H1 (cell line): ENCODE results near the gene IGFBP1. TPM values are rescaled to one million over a fixed set of nuclear protein-coding genes. Genes with fewer than 3 reads are reported as not detected.

Source experiments
- CBX8 ChIP-seq: fragments of 300-800, 300-1000 bp; sonication (generic); IDR thresholded peaks from 2 replicates; pipeline ENCODE4 v1.7.1; 2016; ENCODE audit warnings: low read depth, low read length, borderline replicate concordance
- MAFK ChIP-seq: IDR thresholded peaks from 2 replicates; pipeline ENCODE4 v1.6.1; 2012; ENCODE audit warnings: low read depth, mild to moderate bottlenecking, improper control_type of control experiment, low read length
- POU5F1 ChIP-seq: IDR thresholded peaks from 2 replicates; pipeline ENCODE4 v1.6.1; 2011; ENCODE audit warnings: low read depth, mild to moderate bottlenecking, low read length, moderate library complexity
- polyA plus RNA-seq, 7 experiments: library from polyadenylated mRNA; depleted of rRNA in 3 of 7; stranded (reverse) in 5 of 7; unstranded in 2 of 7; fragments of >200 nt in 5 of 7; fragments of 200-250 nt in 2 of 7; gene quantifications; 1 replicate in 5 of 7; 2 replicates in 1 of 7; 4 replicates in 1 of 7; pipeline versions ENCODE4 v1.2.1 to v1.2.3, GENCODE V29; 2011 to 2013; ENCODE audit warnings: missing spikeins in 2 of 7, mixed read lengths in 2 of 7
- total RNA-seq: library from RNA; stranded (reverse); fragmentation: NEBNext Ultra II Directional; extraction: Animal tissue kit (Norgen Biotek cat#: 25700); gene quantifications from 2 replicates; pipeline ENCODE4 v1.2.1, GENCODE V29; 2021
- TF ChIP-seq, protein P1 (sequence below): IDR thresholded peaks from 2 replicates; pipeline ENCODE4 v1.6.1; 2011; ENCODE audit warnings: low read length, improper control_type of control experiment
- TF ChIP-seq, protein P2 (sequence below): IDR thresholded peaks from 2 replicates; pipeline ENCODE4 v1.6.1; 2012; ENCODE audit warnings: low read length, inconsistent platforms

The IGFBP1 gene
- total and polyA plus RNA-seq, 2 of the 8 experiments (the other 6 are each of a cell fraction or from before 2014, with no cell fraction given) = not detected

DNA sequence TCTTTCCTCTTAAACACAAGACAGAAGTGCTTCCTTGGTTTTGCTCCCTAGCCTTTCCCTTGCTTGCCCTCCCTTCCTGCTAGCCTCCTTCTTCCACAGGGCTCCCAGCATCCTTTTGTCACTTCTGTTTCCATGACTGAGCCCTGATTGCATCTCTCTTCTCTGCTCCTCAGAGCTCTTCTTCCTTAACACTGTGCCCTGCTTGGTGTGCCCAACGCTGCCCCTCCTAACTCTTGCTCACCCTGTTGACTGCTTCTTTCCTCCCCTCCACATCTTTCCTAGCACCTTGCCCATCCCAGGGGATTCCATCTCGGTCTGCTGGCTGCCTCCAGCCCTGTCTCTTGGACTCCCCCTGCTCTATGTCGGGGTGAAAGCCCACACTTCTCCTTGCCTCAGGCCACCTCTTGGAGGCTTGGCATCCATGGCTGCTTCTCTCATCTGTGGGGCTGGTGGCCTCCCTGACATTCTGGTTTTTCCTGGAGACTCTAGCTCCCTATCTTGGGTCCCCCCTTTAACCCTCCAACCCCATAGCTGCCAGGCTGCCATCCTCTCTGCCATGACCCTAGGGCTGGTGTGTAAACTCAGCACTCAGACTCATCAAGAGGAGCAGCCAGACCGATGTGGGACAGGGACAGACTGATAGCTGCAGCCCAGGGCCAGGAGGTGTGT, 5.8 kb downstream of the IGFBP1 start (continued):
- TF ChIP-seq, protein P1, sequence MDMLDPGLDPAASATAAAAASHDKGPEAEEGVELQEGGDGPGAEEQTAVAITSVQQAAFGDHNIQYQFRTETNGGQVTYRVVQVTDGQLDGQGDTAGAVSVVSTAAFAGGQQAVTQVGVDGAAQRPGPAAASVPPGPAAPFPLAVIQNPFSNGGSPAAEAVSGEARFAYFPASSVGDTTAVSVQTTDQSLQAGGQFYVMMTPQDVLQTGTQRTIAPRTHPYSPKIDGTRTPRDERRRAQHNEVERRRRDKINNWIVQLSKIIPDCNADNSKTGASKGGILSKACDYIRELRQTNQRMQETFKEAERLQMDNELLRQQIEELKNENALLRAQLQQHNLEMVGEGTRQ = no peak
- TF ChIP-seq MAFK (no peak), POU5F1 (no peak), CBX8 (no peak)
- TF ChIP-seq, protein P2, sequence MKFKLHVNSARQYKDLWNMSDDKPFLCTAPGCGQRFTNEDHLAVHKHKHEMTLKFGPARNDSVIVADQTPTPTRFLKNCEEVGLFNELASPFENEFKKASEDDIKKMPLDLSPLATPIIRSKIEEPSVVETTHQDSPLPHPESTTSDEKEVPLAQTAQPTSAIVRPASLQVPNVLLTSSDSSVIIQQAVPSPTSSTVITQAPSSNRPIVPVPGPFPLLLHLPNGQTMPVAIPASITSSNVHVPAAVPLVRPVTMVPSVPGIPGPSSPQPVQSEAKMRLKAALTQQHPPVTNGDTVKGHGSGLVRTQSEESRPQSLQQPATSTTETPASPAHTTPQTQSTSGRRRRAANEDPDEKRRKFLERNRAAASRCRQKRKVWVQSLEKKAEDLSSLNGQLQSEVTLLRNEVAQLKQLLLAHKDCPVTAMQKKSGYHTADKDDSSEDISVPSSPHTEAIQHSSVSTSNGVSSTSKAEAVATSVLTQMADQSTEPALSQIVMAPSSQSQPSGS = no peak
